ENCODE measurements around the gene CCDC85C. TPM values are rescaled to one million over a fixed set of nuclear protein-coding genes. Genes with fewer than 3 reads are reported as not detected.

CCDC85C gene
- total RNA-seq, 2 donors from 2014 or later: 54.0 to 73.4 TPM

DNA sequence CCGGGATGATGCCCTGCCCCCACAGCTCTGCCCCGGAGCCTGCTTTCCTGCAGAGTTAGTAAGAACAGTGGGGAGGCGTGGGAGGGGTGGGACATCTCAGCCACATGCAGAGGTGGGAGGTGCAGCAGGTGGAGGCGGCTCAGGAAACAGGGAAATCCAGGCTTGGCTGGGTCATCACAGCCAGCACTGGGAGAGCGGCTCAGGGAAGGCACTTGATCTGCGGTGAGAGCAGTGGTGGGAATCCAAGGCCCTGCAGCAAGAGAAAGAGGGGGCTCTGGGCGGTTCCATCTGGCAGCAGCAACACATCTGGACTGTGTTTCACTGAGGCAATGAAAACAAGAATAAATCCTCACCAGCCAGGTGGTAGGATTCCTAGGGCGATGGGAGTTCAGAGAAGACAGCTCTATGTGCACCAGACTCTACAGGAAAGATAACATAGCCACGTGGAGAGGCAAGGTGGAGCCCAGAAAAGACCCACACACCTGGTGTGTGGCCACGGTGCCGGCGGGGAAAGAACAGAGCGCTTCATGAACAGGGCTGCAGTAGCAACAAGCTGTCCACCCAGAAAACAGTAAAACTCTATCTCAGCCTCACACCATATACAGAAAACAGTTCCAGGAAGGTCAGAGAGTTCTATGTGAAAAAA is 57.6 kb downstream of the CCDC85C start:
- no peak overlapping the region for H3K9ac ChIP-seq (ENCODE audit: low read depth in 2 of 2, low read length in 2 of 2)
- no peaks in the 10 kb centered on the region for H3K4me1 ChIP-seq
- H3K27me3 ChIP-seq: no peaks in the 10 kb centered on the region
- TF ChIP-seq, protein P1, sequence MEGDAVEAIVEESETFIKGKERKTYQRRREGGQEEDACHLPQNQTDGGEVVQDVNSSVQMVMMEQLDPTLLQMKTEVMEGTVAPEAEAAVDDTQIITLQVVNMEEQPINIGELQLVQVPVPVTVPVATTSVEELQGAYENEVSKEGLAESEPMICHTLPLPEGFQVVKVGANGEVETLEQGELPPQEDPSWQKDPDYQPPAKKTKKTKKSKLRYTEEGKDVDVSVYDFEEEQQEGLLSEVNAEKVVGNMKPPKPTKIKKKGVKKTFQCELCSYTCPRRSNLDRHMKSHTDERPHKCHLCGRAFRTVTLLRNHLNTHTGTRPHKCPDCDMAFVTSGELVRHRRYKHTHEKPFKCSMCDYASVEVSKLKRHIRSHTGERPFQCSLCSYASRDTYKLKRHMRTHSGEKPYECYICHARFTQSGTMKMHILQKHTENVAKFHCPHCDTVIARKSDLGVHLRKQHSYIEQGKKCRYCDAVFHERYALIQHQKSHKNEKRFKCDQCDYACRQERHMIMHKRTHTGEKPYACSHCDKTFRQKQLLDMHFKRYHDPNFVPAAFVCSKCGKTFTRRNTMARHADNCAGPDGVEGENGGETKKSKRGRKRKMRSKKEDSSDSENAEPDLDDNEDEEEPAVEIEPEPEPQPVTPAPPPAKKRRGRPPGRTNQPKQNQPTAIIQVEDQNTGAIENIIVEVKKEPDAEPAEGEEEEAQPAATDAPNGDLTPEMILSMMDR (IDR thresholded peaks at IDR 0.05): no peak
- intact Hi-C loops (cut with DNase I): no loop called here
- no peak overlapping the region for H3K27ac ChIP-seq
- no peaks in the 10 kb centered on the region for H3K36me3 ChIP-seq
- H3K9me3 ChIP-seq: no peaks in the 10 kb centered on the region
- H3K4me3 ChIP-seq: no peak overlapping the region
- DNase-seq: no peak

DNA sequence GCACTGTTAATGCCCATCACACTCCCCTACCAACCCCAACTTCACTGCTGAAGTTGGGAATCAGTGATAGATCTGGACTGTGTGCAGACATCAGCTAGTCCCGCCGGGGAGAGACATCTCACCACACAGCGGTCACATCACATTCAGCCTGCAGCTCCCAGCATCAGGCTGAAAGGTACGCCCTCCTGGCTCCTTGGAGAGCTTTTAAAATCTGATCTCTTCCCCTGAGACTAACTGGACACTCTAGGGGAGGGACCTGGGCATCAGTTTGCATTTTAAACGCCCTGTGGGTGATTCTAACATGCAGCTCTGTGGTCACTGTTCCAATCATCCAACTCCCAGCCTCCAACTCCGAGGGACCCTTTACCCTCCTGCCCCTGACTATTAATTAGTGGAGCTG is 58.4 kb downstream of the CCDC85C start:
- no peaks in the 10 kb centered on the region for H3K9me3 ChIP-seq
- H3K27me3 ChIP-seq: no peaks in the 10 kb centered on the region
- H3K9ac ChIP-seq (ENCODE audit: low read depth in 2 of 2, low read length in 2 of 2): no peak overlapping the region
- DNase-seq: no peak
- no peaks in the 10 kb centered on the region for H3K36me3 ChIP-seq
- H3K4me1 ChIP-seq: no peaks in the 10 kb centered on the region
- intact Hi-C loops (cut with DNase I): no loop called here
- TF ChIP-seq, protein P1 (IDR thresholded peaks at IDR 0.05): no peak
- H3K4me3 ChIP-seq: no peak overlapping the region
- no peak overlapping the region for H3K27ac ChIP-seq

DNA sequence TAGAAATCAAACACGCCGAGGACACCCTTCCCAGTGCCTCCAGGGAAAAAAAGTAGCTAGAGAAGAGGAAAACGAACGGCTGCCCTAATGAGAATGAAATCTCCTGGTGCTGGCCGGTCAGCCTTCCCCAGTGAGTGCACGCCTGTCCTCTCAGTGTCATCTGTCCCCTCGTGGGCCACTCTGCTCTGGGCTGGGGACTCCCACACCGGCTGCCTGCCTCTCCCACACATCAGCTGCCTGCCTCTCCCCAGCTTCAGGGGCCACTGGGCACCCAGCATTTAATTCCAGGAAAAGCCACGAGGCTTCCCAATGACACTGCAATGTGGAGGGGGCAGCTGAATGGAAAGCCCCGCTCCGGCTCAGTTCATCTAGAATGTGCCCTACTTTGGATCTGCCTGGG is 59.0 kb downstream of the CCDC85C start:
- Histone ChIP-seq H3K9ac (ENCODE audit: low read depth in 2 of 2, low read length in 2 of 2) (no peak overlapping the region), H3K4me3 (no peak overlapping the region), H3K27ac (no peak overlapping the region), H3K4me1 (no peaks in the 10 kb centered on the region), H3K27me3 (no peaks in the 10 kb centered on the region), H3K36me3 (no peaks in the 10 kb centered on the region), H3K9me3 (no peaks in the 10 kb centered on the region)
- intact Hi-C loops (cut with DNase I): no loop called here
- DNase-seq: no peak
- TF ChIP-seq, protein P1 (IDR thresholded peaks at IDR 0.05): no peak

DNA sequence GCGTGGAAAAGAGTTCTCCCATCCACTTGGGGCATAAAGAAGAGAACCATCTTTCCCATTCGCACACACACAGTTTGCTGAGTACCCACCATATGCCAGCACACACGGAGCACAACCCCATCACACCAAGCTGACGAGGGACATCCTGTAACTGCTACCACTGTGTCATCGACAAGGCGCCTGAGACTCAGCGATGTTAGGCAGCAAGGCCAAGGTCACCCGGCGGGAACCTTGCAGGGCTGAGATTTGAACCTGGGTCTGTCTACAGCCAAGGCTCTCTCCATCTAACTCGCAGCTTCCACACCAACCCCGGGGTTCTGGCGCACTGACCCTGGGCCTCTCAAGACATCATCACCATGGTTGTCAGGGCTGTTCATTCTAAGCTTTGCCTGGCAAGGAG is 60.0 kb downstream of the CCDC85C start:
- H3K4me1 ChIP-seq: no peaks in the 10 kb centered on the region
- H3K27ac ChIP-seq: no peak overlapping the region
- no peak overlapping the region for H3K9ac ChIP-seq (ENCODE audit: low read depth in 2 of 2, low read length in 2 of 2)
- no peak overlapping the region for H3K4me3 ChIP-seq
- H3K9me3 ChIP-seq: no peaks in the 10 kb centered on the region
- no peaks in the 10 kb centered on the region for H3K27me3 ChIP-seq
- TF ChIP-seq, protein P1 (IDR thresholded peaks at IDR 0.05): no peak
- DNase-seq: no peak
- H3K36me3 ChIP-seq: no peaks in the 10 kb centered on the region
- intact Hi-C loops (cut with DNase I): no loop called here

DNA sequence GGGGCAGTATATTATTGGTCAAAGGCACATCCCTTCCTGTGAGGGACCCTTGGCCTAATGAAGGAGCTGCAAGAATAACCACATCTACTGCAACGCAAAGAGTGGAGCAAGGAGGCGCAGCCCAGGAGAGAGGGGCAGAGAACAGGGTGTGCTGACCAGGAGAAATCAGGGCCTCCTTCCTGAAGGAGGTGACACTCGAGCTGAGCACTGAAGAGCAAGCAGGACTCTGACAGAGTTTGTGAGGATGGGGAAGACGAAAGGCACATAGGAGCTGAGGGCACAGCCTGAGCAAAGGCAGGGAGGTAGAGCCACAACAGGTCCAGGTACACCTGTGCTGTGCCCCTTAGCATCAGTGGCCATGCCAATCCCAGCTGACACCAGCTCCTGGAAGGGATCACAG is 60.6 kb downstream of the CCDC85C start:
- no peak overlapping the region for H3K4me3 ChIP-seq
- no peak overlapping the region for H3K9ac ChIP-seq (ENCODE audit: low read depth in 2 of 2, low read length in 2 of 2)
- H3K36me3 ChIP-seq: no peaks in the 10 kb centered on the region
- intact Hi-C loops (cut with DNase I): no loop called here
- H3K9me3 ChIP-seq: no peaks in the 10 kb centered on the region
- no peaks in the 10 kb centered on the region for H3K27me3 ChIP-seq
- H3K4me1 ChIP-seq: no peaks in the 10 kb centered on the region
- no peak overlapping the region for H3K27ac ChIP-seq
- no peak for DNase-seq
- TF ChIP-seq, protein P1 (IDR thresholded peaks at IDR 0.05): no peak

Data from colonic mucosa (tissue), 4 donors.